CD1c-positive myeloid dendritic cell (primary cell): ENCODE results near the gene CDC45.

ENCODE experiments used
- DNase-seq: peaks from one replicate; pipeline ENCODE4 v3.0.0-alpha.2; 2016; ENCODE audit errors: extremely low spot score

CDC45 gene

GRCh38 chr22:19516378-19517170 is 36.9 kb downstream of the CDC45 start:
- no peak for DNase-seq

GRCh38 chr22:19517171-19517500 is 37.4 kb downstream of the CDC45 start:
- DNase-seq: no peak

- no peak for DNase-seq
Observed at GRCh38 chr22:19517919-19518611, 38.3 kb downstream of the CDC45 start.

- no peak for DNase-seq
Observed at GRCh38 chr22:19518635-19519034, 38.9 kb downstream of the CDC45 start.

GRCh38 chr22:19519041-19519926 is 39.6 kb downstream of the CDC45 start:
- DNase-seq: no peak

- no peak for DNase-seq
Observed at GRCh38 chr22:19520007-19520406, 40.3 kb downstream of the CDC45 start.

- no peak for DNase-seq
Observed at GRCh38 chr22:19520566-19521305, 41.0 kb downstream of the CDC45 start.

GRCh38 chr22:19522190-19522880 is 42.6 kb downstream of the CDC45 start:
- DNase-seq: no peak

- no peak for DNase-seq
Observed at GRCh38 chr22:19522881-19523239, 43.1 kb downstream of the CDC45 start.

- no peak for DNase-seq
Observed at GRCh38 chr22:19523240-19524169, 43.8 kb downstream of the CDC45 start.

- DNase-seq: no peak
Observed at GRCh38 chr22:19524170-19525115, 44.7 kb downstream of the CDC45 start, which contains the start of gene CLDN5. TSS of gene CLDN5 (minus strand) at chr22:19524410. CDS start at chr22:19524255, 155 bp downstream.

- DNase-seq: no peak
Observed at GRCh38 chr22:19525116-19525660, 45.5 kb downstream of the CDC45 start.

- no peak for DNase-seq
Observed at GRCh38 chr22:19525666-19526065, 45.9 kb downstream of the CDC45 start.

- no peak for DNase-seq
Observed at GRCh38 chr22:19526076-19526701, 46.5 kb downstream of the CDC45 start.

- no peak for DNase-seq
Observed at GRCh38 chr22:19526702-19527111, 47.0 kb downstream of the CDC45 start.

GRCh38 chr22:19527321-19527721 is 47.6 kb downstream of the CDC45 start:
- no peak for DNase-seq

GRCh38 chr22:19527861-19528417 is 48.2 kb downstream of the CDC45 start:
- DNase-seq: no peak

GRCh38 chr22:19529811-19530210 is 50.1 kb downstream of the CDC45 start:
- DNase-seq: no peak
